Stimulated activated CD4-positive, alpha-beta T cell treated with anti-CD3 and anti-CD28 coated beads, TNF-alpha, amount 100 ng/mL, for 1 hour (primary cell): ENCODE measurements around the gene SPHKAP.
"Not testable (repeated sequence)": the region's sequence is repeated elsewhere in the genome, so short reads cannot be mapped to it uniquely, and the experiment has no call there.

ENCODE experiments used
- DNase-seq, 3 donors: peaks; one replicate each; pipeline ENCODE4 v3.0.0-alpha.2; 2020; ENCODE audit warnings: low read depth in 3 of 3, low spot score in 1 of 3

The SPHKAP gene

GRCh38 chr2:228181098-228182019, at the start of gene SPHKAP:
Gene SPHKAP (minus strand): TSS chr2:228181687. CDS start chr2:228181598, 89 bp downstream.
- DNase-seq, result no peak

GRCh38 chr2:228227466-228227865, 46.0 kb upstream of the SPHKAP start:
- no peak for DNase-seq

- DNase-seq, result no peak
These were observed 42.9 kb upstream of the SPHKAP start for GRCh38 chr2:228224410-228224809.

DNA sequence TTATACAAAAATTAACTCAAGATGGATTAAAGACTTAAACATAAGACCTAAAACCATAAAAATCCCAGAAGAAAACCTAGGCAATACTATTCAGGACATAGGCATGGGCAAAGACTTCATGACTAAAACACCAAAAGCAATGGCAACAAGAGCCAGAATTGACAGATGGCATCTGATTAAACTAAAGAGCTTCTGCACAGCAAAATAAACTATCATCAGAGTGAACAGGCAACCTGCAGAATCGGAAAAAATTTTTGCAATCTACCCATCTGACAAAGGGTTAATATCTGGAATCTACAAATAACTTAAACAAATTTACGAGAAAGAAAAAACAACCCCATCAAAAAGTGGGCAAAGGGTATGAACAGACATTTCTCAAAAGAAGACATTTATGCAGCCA, 37.1 kb upstream of the SPHKAP start:
- DNase-seq, result not testable (repeated sequence)

DNA sequence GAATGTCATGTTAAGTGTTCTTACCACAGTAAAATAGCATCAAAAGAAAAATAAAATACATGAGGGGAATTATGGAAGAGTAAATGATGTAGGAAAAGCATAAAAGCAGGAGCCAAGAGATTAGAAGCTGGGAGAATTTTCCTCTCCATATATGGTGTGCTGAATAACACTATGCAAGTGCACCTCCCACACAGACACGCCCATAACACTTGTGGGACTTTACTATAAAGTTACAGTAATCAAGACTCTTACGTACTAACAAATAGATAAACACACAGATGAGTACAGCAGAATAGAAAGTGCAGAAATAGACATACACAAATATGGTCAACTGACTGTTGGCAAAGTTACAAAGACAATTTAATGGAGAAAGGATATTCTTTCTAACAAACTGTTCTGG, 16.0 kb upstream of the SPHKAP start:
- no peak for DNase-seq

GRCh38 chr2:228180181-228181097, 1.0 kb downstream of the SPHKAP start:
- no peak for DNase-seq

DNA sequence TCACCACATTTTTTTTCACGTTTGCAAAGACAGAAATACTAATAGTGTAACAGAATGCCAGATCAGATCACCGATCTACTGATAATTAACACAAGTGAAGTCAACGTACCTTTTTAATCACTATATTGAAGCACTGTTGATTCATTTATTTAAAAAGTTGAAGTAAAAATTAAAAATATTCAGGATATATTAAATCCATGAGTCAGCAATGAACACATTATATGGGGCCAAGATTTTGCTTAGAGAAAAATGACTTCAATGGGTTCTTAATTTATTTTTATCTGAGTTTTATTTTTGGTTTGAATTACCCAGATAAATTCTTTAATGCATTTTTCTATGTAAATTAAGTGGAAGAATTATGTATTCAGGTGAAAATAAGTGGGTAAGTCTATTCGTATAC, 14.2 kb downstream of the SPHKAP start:
- DNase-seq, result no peak

DNA sequence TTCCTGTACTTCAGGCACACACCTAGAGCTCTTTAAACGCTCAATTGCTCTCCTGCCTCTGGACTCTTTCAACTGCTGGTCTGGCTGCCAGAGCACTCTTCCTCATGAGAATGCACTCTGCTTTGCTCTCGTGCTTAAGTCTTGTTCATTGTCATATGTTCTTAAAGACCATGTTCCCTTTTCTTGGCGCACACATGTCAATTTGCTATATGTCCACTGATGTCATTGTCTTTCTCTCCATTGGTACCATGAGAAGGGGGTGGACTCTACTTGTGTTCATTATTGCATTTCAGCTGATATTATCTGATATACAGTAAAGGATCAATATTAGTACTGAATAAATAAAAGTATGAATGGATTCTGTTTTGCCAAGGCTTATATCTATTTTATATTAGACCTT, 16.8 kb downstream of the SPHKAP start:
- no peak for DNase-seq

GRCh38 chr2:228157841-228158240, 23.6 kb downstream of the SPHKAP start:
- no peak for DNase-seq

GRCh38 chr2:228144961-228145360, 36.5 kb downstream of the SPHKAP start:
- DNase-seq, result no peak

GRCh38 chr2:228140934-228141528, 40.5 kb downstream of the SPHKAP start:
- no peak for DNase-seq

DNA sequence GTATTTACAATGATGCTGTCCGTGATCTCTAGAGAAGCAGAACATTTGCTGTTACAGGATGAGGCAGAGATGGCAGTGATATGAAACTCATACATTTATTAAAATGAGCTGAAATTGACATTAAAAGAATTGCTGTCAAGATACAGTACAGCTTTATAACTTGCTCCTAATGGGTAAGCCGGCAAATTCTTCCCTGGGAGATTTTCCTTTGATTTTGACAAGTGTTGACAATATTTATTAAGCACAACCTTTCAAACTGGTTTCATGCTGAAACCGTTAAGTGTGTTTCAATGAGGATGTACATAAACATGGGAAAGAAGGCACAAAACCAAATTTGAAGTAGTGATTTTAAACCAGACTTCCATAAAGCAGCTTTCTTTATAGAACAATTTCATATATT, 45.5 kb downstream of the SPHKAP start:
- no peak for DNase-seq

GRCh38 chr2:228135300-228135699, 46.2 kb downstream of the SPHKAP start:
- no peak for DNase-seq

GRCh38 chr2:228131833-228132232, 49.7 kb downstream of the SPHKAP start:
- DNase-seq, result no peak

GRCh38 chr2:228126401-228126800, 55.1 kb downstream of the SPHKAP start:
- DNase-seq, result no peak

GRCh38 chr2:228118940-228119339, 62.5 kb downstream of the SPHKAP start:
- DNase-seq, result no peak

GRCh38 chr2:228107846-228108245, 73.6 kb downstream of the SPHKAP start:
- no peak for DNase-seq

- DNase-seq, result no peak
These were observed 75.8 kb downstream of the SPHKAP start for GRCh38 chr2:228105526-228106250.

GRCh38 chr2:228104215-228104614, 77.3 kb downstream of the SPHKAP start:
- no peak for DNase-seq

- no peak for DNase-seq
These were observed 78.1 kb downstream of the SPHKAP start for GRCh38 chr2:228103379-228103778.

DNA sequence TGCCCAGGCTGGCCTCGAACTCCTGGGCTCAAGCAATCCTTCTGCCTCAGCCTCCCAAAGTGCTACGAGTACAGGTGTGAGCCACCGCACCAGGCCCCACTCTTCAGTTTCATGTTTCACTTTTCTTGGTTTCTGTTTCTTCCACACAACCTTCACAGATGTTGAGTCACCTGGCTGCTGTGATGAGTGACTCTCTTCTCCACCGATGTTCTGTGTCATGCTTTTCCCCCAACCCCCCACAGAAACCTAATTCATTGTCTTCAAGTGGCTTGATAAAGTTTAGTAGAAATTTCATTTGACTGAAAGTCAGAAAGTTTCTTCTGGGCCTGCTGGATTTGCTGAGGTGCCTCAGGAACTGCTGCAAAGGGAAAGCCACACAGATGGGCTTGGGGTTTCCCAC, 78.5 kb downstream of the SPHKAP start:
- DNase-seq, result no peak
